IMR-90 (cell line): ENCODE results near the gene EAF1. TPM values are rescaled to one million over a fixed set of nuclear protein-coding genes. Genes with fewer than 3 reads are reported as not detected.
"Not testable (repeated sequence)": the region's sequence is repeated elsewhere in the genome, so short reads cannot be mapped to it uniquely, and the experiment has no call there.

Experiments
- ATAC-seq: fragments of 200-7000 bp; cut with Tn5 transposase; 2 replicates; pipeline ENCODE4 v1.9.1; 2020; ENCODE audit warnings: low read depth, mild to moderate bottlenecking, moderate library complexity
- BruUV-seq: library from RNA; stranded (reverse); fragments of 400-500 nt; replicated peaks from 2 replicates; lab custom pipeline; 2021; lab: Mats Ljungman, UMichigan
- CTCF ChIA-PET: fragments of 300-600 bp; formaldehyde crosslinking; extraction: SDS; loops from one replicate; lab custom pipeline; 2021; ENCODE audit warnings: antibody characterized with exemption; lab: Yijun Ruan, JAX
- POLR2A ChIA-PET: fragments of 300-600 bp; sonication (Branson Sonifier 250); formaldehyde crosslinking; loops from one replicate; lab custom pipeline; 2022; ENCODE audit warnings: antibody characterized with exemption; ENCODE audit not compliant: unreplicated experiment; lab: Charles Lee
- DNase-seq: peaks from one replicate; pipeline ENCODE4 v3.0.0; 2013
- H2AFZ ChIP-seq: replicated peaks from 2 replicates; pipeline ENCODE3; 2013; ENCODE audit warnings: low read length, mild to moderate bottlenecking; ENCODE audit not compliant: poor library complexity
- H2AK5ac ChIP-seq: 2 replicates; pipeline ENCODE4 v1.6.1; 2013; ENCODE audit warnings: low read depth, low read length, inconsistent platforms
- H2AK9ac ChIP-seq: replicated peaks from 2 replicates; pipeline ENCODE3; 2013; ENCODE audit warnings: mild to moderate bottlenecking, low read depth, low read length, moderate library complexity; ENCODE audit not compliant: poor library complexity
- H2BK120ac ChIP-seq: 2 replicates; pipeline ENCODE4 v1.6.1; 2013; ENCODE audit warnings: low read depth, low read length, inconsistent platforms
- H2BK15ac ChIP-seq: 3 replicates; pipeline ENCODE4 v1.6.1; 2013; ENCODE audit warnings: low read depth, low read length, inconsistent platforms
- H2BK20ac ChIP-seq: 2 replicates; pipeline ENCODE4 v1.6.1; 2013; ENCODE audit warnings: low read depth, mild to moderate bottlenecking, inconsistent platforms, low read length, moderate library complexity
- H2BK5ac ChIP-seq: 2 replicates; pipeline ENCODE4 v1.6.1; 2013; ENCODE audit warnings: mild to moderate bottlenecking, low read depth, low read length, inconsistent platforms; ENCODE audit not compliant: poor library complexity, severe bottlenecking
- H3K14ac ChIP-seq: replicated peaks from 2 replicates; pipeline ENCODE4 v1.6.1; 2013; ENCODE audit warnings: low read depth, low read length, inconsistent platforms
- H3K18ac ChIP-seq: 2 replicates; pipeline ENCODE4 v1.6.1; 2013; ENCODE audit warnings: low read depth, low read length, control low read depth
- H3K23ac ChIP-seq: 2 replicates; pipeline ENCODE4 v1.6.1; 2013; ENCODE audit warnings: low read depth, low read length, inconsistent platforms
- H3K27ac ChIP-seq: 2 replicates; pipeline ENCODE4 v1.5.1; 2013; ENCODE audit warnings: mild to moderate bottlenecking, control low read depth, low read length; ENCODE audit not compliant: insufficient read depth
- H3K27me3 ChIP-seq: 2 replicates; pipeline ENCODE4 v1.6.1; 2013; ENCODE audit warnings: low read length; ENCODE audit not compliant: control insufficient read depth, insufficient read depth
- H3K36me3 ChIP-seq: 2 replicates; pipeline ENCODE4 v1.6.1; 2013; ENCODE audit warnings: low read length, mixed read lengths; ENCODE audit not compliant: control insufficient read depth, insufficient read depth
- H3K4ac ChIP-seq: 2 replicates; pipeline ENCODE4 v1.6.1; 2013; ENCODE audit warnings: low read depth, low read length, inconsistent platforms
- H3K4me1 ChIP-seq: 2 replicates; pipeline ENCODE4 v1.6.1; 2013; ENCODE audit warnings: low read length, mixed read lengths; ENCODE audit not compliant: control insufficient read depth, insufficient read depth
- H3K4me2 ChIP-seq: 2 replicates; pipeline ENCODE4 v1.6.1; 2013; ENCODE audit warnings: low read depth, mild to moderate bottlenecking, control low read depth, low read length, moderate library complexity
- H3K4me3 ChIP-seq: 2 replicates; pipeline ENCODE4 v1.5.1; 2013; ENCODE audit warnings: low read depth, mild to moderate bottlenecking, control low read depth, low read length, moderate library complexity; ENCODE audit not compliant: insufficient read depth
- H3K56ac ChIP-seq: 2 replicates; pipeline ENCODE4 v1.6.1; 2013; ENCODE audit warnings: low read length, inconsistent platforms; ENCODE audit not compliant: insufficient read depth; ENCODE audit errors: extremely low read depth
- H3K79me1 ChIP-seq, 2 experiments: 2 replicates each; pipeline ENCODE4 v1.6.1; 2013; ENCODE audit warnings: low read length in 2 of 2, inconsistent platforms in 1 of 2, low read depth in 1 of 2
- H3K9ac ChIP-seq: 2 replicates; pipeline ENCODE4 v1.6.1; 2013; ENCODE audit warnings: low read depth, low read length, control low read depth
- H3K9me1 ChIP-seq: 2 replicates; pipeline ENCODE4 v1.6.1; 2013; ENCODE audit warnings: low read length, inconsistent platforms; ENCODE audit not compliant: insufficient read depth
- H3K9me3 ChIP-seq: 2 replicates; pipeline ENCODE4 v1.6.1; 2013; ENCODE audit warnings: low read length; ENCODE audit not compliant: control insufficient read depth, insufficient read depth
- H4K20me1 ChIP-seq: 2 replicates; pipeline ENCODE4 v1.6.1; 2013; ENCODE audit warnings: low read length, inconsistent platforms; ENCODE audit not compliant: insufficient read depth
- H4K5ac ChIP-seq: 2 replicates; pipeline ENCODE4 v1.6.1; 2013; ENCODE audit warnings: mild to moderate bottlenecking, low read depth, low read length, control low read depth
- H4K8ac ChIP-seq, 2 experiments: 2 replicates each; pipeline ENCODE4 v1.6.1; 2013; ENCODE audit warnings: low read depth in 2 of 2, low read length in 2 of 2, control low read depth in 1 of 2, inconsistent platforms in 1 of 2
- H4K91ac ChIP-seq: 2 replicates; pipeline ENCODE4 v1.6.1; 2013; ENCODE audit warnings: low read depth, low read length, inconsistent platforms; ENCODE audit not compliant: insufficient read depth
- WGBS, 2 experiments: methylation state at CpG; one replicate each; pipeline versions ENCODE4 v1.1.5 to v1.1.7; 2013; ENCODE audit warnings: missing lambda C conversion rate in 2 of 2; ENCODE audit not compliant: insufficient read length in 1 of 2; ENCODE audit errors: extremely low coverage in 2 of 2; 5-methylcytosine and 5-hydroxymethylcytosine counted together
- dilution Hi-C: fragments of 300-500 bp; cut with HindIII; formaldehyde crosslinking; loops from one replicate; pipeline ENCODE4 v1.14.3; 2018; ENCODE audit warnings: low sequenced_read_pairs; ENCODE audit not compliant: unreplicated experiment
- in situ Hi-C: fragments of 300-500 bp; cut with MboI; formaldehyde crosslinking; loops from 3 replicates; pipeline ENCODE4 v1.14.3; 2019; ENCODE audit warnings: low sequenced_read_pairs, inconsistent platforms, mixed read lengths
- intact Hi-C: fragments of 100-400 bp; cut with micrococcal nuclease; formaldehyde crosslinking; loops from 2 replicates; pipeline ENCODE4 v1.10.0; 2022
- polyA plus RNA-seq, 3 experiments: library from polyadenylated mRNA; depleted of rRNA; stranded (reverse); fragments of >200 nt; gene quantifications; 2 replicates each; pipeline ENCODE4 v1.2.3, GENCODE V29; 2012; ENCODE audit warnings: low replicate concordance in 1 of 3
- total RNA-seq: library from RNA; depleted of rRNA; stranded (reverse); fragments of >200 nt; gene quantifications from 2 replicates; pipeline ENCODE4 v1.2.3, GENCODE V29; 2012

The EAF1 gene
- total and polyA plus RNA-seq, 2 of the 4 experiments (the other 2 are of a cell fraction) = 7.0 to 21.3 TPM

- H2BK15ac ChIP-seq, H2AK5ac ChIP-seq, H3K27me3 ChIP-seq, H3K79me1 ChIP-seq, H2AFZ ChIP-seq, intact Hi-C loops, H4K91ac ChIP-seq, H3K36me3 ChIP-seq, H4K8ac ChIP-seq, H3K18ac ChIP-seq, H4K5ac ChIP-seq, H3K9ac ChIP-seq, POLR2A ChIA-PET, H3K4me2 ChIP-seq, H3K23ac ChIP-seq, H2AK9ac ChIP-seq, H3K4ac ChIP-seq, H3K27ac ChIP-seq, H3K4me3 ChIP-seq, BruUV-seq, dilution Hi-C loops, H3K9me1 ChIP-seq, DNase-seq, H4K20me1 ChIP-seq, H2BK120ac ChIP-seq, CTCF ChIA-PET, H3K4me1 ChIP-seq, H3K14ac ChIP-seq, H2BK20ac ChIP-seq, ATAC-seq, H2BK5ac ChIP-seq, H3K9me3 ChIP-seq, H3K56ac ChIP-seq: not testable (repeated sequence)
- no CpG with 5 or more reads among the region's 3 CpGs for WGBS, 2 experiments
- in situ Hi-C loops = loop anchor here (25.0 kb wide), 1 partner anchor 276 kb away; no protein-coding TSS in a partner anchor
Observed at GRCh38 chr3:15388335-15388734, 39.1 kb upstream of the EAF1 start.
